ENCODE measurements around the gene TFPI. TPM values are rescaled to one million over a fixed set of nuclear protein-coding genes. Genes with fewer than 3 reads are reported as not detected.

TFPI gene
- polyA plus RNA-seq, 1 donor = 49.6 TPM

DNA sequence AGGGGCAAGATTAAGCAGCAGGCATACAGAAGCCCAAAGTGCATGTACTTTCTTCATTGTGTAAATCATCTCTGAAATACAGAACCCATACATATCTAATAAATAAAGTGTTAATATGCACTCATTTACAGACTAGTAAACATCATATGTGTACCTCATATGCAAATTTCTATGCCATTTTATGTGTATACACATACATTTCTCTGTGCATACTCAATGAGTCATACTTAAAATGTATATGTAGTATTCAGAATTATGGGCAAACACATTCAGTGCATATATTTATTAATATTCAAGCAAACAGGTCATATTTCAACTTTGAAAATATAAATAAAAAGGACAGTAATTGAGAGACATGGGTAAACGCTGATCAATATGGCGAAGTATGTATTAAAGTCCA lies 50.5 kb downstream of the TFPI start:
- no peak for DNase-seq

DNA sequence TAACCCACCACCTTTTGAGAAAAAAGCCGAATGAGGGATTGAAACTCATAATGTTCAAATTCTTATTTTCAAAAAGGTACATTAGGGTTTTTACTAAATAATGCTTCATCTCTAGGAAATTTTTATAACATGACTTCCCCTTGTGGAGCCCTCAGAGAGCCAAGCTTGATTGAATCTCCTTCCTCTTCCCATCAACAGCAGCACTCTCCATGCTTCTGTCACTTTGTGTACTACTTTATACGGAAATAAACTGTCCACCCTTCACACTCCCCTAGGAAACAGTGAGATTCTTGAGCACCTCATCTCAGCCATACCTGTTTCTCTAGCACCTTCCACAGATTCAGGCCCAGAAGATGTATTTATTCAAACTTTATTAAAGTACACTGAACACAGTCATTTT lies 51.8 kb downstream of the TFPI start:
- no peak for DNase-seq

DNA sequence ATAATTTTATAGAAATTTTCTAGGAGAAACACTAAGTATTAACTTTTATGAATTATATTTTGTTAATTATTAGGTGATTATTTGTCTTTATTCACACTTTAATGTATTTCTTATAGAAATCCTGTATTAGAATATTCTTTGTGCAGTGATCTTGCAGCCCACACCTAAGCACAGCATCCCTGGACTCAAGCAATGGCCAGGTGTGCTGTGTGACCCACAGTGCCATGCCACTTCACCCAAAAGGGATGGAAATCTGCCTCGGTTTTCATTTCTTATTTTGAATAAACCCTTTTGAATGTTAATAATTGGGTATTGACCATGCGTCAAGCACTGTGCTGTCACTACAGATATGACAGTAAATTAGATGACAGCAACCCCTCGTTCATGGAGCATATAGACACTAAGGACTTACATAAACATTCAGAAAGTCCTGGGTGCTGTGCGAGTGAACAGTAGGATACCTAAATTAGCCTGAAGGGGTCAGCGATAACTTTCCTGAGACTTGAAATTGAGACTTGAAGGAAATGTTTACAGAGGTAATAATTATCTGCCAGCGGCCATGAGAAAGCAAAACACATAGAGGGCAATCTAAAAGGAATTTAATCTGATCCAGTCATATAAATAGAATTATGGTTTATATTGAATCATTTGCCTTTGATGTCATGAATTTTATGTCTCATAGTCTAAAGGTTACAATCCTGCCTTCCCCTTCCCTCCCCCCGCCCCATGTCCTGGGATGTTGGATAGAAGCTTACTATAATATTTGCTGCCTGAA lies 53.5 kb downstream of the TFPI start:
- no peak for DNase-seq

DNA sequence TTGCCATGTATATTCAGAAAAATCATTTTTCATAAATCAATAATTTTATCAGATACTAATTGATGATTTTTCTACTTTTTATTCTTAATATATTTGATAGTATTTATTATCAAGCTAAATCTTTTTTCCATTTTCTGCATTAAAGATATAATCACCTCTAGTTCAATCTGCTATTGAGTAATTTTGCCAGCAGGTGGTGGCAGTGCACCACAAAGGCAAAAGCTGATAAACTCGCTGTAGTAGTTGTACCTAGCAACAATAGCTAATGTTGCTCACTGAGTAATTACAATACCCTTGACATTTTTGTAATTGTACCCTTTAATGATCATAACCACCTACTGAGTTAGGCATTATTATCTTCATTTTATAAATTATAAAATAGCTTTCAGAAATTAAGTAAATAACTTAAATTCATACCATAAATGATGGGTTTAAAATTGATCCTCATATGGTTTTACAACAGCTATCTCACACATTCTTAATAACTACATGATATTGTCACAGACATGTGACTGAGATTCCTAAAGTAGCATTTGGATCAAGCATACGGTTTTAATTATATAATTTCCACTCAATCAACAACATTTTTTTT lies 54.2 kb downstream of the TFPI start:
- DNase-seq = peak; percentile 66

DNA sequence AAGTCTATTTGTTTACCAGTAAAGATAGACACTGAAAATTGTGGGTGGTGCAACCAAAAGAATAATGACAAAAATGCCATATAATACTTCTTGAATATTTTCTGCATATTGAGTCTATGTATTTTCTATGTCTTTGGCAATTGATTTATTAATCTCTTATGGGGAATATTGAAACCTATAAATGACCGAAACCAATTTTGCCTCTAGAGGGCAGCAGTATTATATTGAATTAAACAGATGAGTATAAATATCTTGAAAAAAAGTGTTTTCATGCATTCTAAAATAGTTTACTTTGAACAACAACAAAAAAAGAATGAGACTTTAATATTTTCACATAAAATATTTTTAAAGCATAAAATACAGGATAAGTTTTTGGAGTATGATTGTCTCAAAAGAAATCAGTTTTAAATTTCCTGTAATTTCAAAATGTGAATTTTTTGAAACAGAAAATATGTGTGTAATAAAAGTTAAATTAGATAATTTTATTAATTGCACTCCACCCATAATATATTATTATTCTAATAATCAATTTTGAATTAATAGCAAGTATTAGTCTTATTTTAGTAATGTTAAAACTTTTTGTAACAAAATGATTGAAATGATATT lies 56.3 kb downstream of the TFPI start:
- no peak for DNase-seq

DNA sequence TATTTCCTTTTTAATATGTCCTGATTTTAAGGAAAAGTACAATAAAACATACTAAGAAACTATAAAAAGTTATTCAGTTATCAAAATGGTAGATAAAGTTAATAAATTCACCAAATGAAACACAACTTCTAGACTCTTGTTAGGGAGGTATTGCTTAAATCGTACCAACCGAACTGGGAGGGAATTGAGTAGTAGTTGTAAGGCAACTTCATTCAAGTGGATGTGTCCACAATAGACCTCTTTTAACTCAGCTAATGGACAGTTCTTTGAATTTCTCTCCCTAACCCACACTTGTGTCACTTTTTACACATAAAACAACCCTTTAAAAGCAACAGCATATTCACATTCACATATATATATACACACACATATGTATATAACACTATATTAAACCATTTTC lies 57.1 kb downstream of the TFPI start:
- no peak for DNase-seq

GRCh38 chr2:187495324-187495723 lies 58.9 kb downstream of the TFPI start:
- no peak for DNase-seq

DNA sequence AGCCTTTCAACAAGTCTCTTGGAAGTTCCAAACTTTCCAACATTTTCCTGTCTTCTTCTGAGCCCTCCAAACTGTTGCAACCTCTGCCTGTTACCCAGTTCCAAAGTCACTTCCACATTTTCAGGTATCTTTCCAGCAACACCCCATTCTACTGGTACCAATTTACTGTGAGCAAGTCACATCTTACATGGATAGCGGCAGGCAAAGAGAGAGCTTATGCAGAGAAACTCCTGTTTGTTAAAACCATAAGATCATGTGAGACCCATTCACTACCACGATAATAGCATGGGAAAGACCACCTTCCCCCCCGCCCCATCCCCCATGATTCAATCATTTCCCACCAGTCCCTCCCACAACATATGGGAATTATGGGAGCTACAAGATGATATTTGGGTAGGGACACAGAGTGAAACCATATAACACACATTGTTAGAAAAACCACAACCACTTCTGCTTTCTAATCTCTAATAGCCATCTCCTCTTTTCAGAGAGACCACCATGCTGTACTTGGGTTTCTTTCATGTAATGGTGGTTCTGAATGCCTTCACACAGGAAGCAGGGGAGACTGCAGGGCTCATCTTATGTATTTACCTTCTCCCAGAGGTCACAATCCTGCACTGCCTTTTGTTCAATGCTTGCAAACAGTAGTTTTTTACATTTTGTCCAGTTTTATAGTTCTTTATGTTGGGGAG lies 60.2 kb downstream of the TFPI start:
- DNase-seq = no peak

GRCh38 chr2:187493180-187493579 lies 61.1 kb downstream of the TFPI start:
- DNase-seq = no peak

DNA sequence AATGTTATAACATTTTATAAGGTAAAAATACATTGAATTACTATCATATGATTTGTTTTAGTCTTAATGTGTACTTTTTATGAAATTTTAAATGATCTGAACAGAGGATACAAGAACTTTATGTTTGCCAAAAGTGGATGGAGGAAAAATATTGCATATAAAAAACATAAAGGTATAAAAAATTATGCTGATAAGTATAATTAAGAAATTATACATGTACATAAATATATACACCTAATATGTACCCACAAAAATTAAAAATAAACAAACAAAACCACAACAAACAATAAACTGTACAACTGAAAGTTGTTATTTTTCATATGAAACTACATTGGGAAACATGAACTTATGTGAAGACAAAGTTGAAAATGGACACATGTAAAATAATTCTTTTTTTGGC lies 68.0 kb downstream of the TFPI start:
- DNase-seq = no peak

DNA sequence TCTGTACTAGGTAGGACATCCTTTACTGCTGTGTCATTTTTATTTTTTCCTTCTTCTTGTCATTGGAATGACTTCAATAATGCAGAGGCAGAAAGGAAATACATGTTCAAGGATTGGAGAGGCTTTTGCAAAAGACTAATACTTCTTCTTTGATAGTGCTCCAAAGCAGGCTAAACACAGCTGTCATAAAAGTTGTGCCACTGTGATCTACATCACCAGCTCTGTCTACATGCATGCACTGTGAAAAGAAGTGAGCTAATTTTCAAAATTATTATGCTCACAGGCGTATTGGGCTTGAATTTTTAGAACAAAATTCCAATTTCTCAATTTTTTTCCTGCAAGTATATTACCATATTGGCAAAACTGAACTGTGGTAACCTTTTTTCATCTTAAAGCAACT lies 68.7 kb downstream of the TFPI start:
- DNase-seq = no peak

DNA sequence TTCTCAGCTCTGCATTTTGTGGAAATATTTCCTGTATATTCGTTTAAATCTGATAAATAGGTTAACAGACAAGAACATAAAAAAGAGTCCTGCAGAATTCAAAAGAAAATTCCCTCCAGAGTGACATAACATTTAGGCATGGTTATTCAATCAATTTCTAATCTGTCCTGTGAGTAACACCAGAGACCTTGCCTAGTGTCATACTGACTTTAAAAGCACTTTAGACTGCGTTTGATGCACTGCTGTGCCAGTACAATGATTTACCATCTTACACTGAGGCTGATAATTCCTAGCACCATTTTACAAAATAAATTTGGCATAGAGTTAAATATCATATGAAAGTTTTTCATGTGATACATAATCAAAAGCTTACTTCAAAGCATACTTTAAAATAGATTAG lies 70.7 kb downstream of the TFPI start:
- no peak for DNase-seq

GRCh38 chr2:187482796-187483195 lies 71.4 kb downstream of the TFPI start:
- DNase-seq = no peak

DNA sequence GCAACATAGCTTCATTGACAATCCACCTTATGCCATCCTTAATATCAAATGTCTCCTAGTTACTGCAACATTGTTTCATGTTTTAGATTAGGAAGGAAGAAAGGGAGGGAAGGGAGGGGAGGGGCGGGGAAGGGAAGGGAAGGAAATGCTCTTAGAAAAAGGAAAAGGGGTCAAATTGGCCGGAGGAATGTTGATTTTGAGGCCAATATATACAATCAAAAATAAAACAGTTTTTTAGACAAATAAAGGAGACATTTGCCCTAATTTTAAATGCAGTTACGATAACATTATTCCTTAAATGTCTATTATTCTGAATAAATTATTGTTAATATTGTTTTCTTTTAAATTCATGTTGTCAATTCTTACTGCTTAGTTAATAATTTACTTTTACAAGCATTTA lies 72.7 kb downstream of the TFPI start:
- no peak for DNase-seq

DNA sequence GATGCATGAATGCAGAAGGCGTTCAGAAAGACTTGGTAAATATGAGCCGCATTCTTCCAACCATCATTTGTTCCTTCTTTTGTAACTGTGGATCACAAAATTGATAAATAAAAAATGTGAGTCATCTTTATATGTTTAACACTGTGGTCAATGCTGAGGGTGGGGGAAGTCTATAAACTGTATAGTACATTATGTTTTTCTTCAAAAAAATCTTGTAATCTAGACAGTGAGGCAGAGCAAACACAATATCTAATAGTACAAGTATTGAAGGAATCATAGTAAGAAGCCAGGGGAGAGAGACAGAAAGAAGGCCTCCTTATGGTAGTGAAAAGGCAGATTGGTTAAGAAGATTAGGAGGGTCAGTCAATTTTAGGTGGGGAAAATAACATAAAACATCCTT lies 75.5 kb downstream of the TFPI start:
- no peak for DNase-seq

DNA sequence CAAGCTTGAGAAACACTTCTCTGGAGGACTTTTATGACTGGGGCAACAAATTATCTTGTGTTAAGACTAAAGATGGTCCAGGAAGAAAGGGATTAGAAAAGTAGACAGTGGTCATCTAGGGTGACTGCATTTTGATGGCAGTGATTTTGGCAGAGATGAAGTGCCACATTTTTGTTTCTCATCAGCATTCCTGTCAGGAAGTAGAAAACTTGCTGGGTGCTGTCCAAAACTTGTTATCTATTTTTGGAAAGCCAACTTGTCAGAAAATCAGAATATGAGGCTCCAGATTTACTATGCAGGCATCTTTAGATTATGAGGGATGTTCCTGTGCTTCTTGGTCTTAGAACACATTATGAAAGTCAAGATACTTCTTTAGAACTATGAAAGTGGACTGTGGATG lies 77.2 kb downstream of the TFPI start:
- DNase-seq = no peak

- no peak for DNase-seq
Observed at GRCh38 chr2:187475499-187476248, 78.6 kb downstream of the TFPI start.

DNA sequence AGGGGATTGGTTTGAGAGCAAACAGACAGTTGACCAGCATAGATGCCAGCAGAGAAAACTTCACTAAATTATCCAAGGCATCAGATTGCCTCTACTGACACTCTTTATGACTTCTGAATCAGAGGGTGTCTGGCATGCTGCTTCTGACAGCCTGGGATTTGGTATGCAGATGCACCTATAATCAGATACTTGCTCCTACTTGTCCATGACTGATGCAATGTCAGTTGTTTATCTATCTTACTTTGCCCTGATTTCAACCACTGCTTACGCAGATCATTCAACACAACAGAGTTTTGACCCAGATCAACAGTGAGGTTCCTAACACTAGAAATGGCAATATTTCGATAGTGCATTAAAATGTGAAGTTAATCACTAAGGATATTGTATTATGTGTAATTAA lies 83.5 kb downstream of the TFPI start:
- no peak for DNase-seq

GRCh38 chr2:187469538-187469937 lies 84.7 kb downstream of the TFPI start:
- no peak for DNase-seq

DNA sequence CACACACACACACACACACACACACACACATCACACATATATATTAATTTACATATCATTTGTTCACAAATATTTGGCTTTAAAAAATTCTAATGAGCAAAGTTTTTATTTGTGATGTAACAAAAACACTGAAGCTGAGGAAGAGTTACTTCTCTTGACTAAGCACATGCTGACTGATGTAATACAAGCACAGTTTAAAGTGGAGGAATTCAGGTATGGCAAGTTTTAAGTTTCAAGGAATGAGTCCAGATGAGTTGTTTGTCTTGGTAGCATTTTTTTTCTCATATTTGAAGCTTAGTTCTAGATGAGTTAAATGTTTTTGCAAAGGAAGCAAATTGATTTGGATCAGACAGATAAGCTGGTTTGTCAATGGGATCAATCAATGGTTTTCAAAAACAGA lies 86.0 kb downstream of the TFPI start:
- no peak for DNase-seq

DNA sequence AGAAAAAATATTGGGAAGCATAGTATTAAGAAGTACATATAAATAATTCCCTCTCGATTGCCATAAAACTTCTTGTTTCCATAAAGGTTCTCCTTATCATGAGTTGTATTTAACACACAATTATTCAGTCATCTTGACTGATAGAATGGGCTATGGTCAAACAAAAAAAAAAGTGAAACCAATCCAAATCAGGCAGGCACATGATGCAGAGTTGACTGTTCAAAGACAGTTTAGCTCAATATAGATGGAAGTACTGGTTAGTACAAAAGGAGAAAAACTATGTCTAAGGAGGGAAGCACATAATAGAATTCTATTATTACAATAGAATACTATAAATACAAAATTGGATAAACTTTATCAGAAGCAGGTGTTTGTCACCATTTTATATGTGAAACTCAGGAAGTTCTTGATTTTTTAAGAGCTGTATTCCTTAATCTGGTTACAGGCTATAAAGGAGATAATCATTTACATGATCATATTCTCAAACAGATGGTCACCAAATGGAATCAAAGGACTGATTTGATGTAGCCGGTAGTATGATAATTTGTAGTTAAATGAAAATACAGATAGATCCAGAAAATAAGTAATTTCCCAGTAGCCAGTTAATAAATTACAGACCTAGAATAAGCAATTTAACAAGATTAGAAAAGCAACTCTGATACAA lies 88.0 kb downstream of the TFPI start:
- no peak for DNase-seq

DNA sequence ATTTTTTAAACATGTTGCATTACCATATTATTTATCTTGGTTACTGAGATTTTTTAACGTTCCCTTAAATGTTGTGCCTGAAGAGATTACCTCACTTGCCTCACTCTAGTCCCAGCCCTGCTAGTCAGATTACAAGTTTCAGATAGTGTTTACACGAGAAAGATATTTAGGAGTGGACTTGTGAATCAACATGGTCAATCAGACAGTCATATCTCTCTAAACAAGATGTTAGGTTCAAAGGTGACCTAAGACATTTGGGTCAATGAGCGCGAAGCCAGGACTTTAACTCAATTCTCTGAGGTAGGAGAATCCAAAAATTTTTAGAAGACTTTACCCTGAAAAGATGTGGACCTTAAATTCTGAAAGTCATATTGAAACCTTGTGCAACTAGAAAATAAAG lies 91.4 kb downstream of the TFPI start:
- no peak for DNase-seq

Data from hindlimb muscle (tissue), 1 donor.